Tibial artery (tissue), 4 donors: ENCODE measurements around the gene SCN5A.

Source experiments
- DNase-seq, 2 donors: peaks; one replicate each; pipeline ENCODE4 v3.0.0-alpha.2; 2019
- H3K27ac ChIP-seq, 2 donors: fragments of 200-600 bp; sonication (generic) in 1 of 2; 1 replicate in 1 of 2; 2 replicates in 1 of 2; pipeline ENCODE4 v1.5.1; 2018 to 2019; ENCODE audit warnings: mild to moderate bottlenecking in 1 of 2
- H3K27me3 ChIP-seq, 2 donors: fragments of 200-600 bp; sonication (generic) in 1 of 2; one replicate each; pipeline versions ENCODE4 v1.5.1 to v1.6.0; 2016 to 2019
- H3K36me3 ChIP-seq, 3 donors: fragments of 200-600 bp; sonication (generic) in 2 of 3; one replicate each; pipeline ENCODE4 v1.5.1; 2016 to 2019; ENCODE audit warnings: mild to moderate bottlenecking in 2 of 3
- H3K4me1 ChIP-seq, 4 donors: fragments of 200-600 bp; sonication (generic) in 2 of 4; 1 replicate in 3 of 4; 2 replicates in 1 of 4; pipeline ENCODE4 v1.5.1; 2016 to 2019
- H3K4me3 ChIP-seq, 2 donors: fragments of 200-600 bp; sonication (generic) in 1 of 2; 1 replicate in 1 of 2; 2 replicates in 1 of 2; pipeline ENCODE4 v1.5.1; 2018 to 2019; ENCODE audit warnings: mild to moderate bottlenecking in 2 of 2
- H3K9me3 ChIP-seq, 3 donors: fragments of 200-600 bp; sonication (generic) in 1 of 3; one replicate each; pipeline ENCODE4 v1.5.1; 2016 to 2019
- CTCF ChIP-seq, 2 experiments: fragments of 200-600 bp in 1 of 2; fragments of 450-650 bp in 1 of 2; IDR thresholded peaks; one replicate each; pipeline ENCODE4 v1.5.1; 2017 to 2019; ENCODE audit warnings: antibody characterized with exemption in 2 of 2, mild to moderate bottlenecking in 1 of 2, moderate library complexity in 1 of 2
- intact Hi-C: fragments of 100-400 bp; cut with DNase I; formaldehyde crosslinking; loops from one replicate; pipeline ENCODE4 v1.15.0; 2023; ENCODE audit warnings: low total_unique reads

SCN5A gene

GRCh38 chr3:38689774-38690173 is 40.3 kb upstream of the SCN5A start:
- no peak for TF ChIP-seq CTCF (IDR thresholded peaks at IDR 0.05)
- intact Hi-C loops, result no loop called here
- H3K9me3 ChIP-seq, result no peaks in the 10 kb centered on the region
- no peaks in the 10 kb centered on the region for H3K36me3 ChIP-seq
- no peak for DNase-seq
- no peaks in the 10 kb centered on the region for H3K27me3 ChIP-seq
- no peak overlapping the region for H3K27ac ChIP-seq
- no peaks in the 10 kb centered on the region for H3K4me1 ChIP-seq
- H3K4me3 ChIP-seq, result no peak overlapping the region

GRCh38 chr3:38689346-38689745 is 39.9 kb upstream of the SCN5A start:
- no peaks in the 10 kb centered on the region for H3K9me3 ChIP-seq
- H3K36me3 ChIP-seq, result no peaks in the 10 kb centered on the region
- no peak overlapping the region for H3K4me3 ChIP-seq
- no peak for TF ChIP-seq CTCF (IDR thresholded peaks at IDR 0.05)
- intact Hi-C loops, result no loop called here
- DNase-seq, result no peak
- no peaks in the 10 kb centered on the region for H3K4me1 ChIP-seq
- H3K27me3 ChIP-seq, result no peaks in the 10 kb centered on the region
- no peak overlapping the region for H3K27ac ChIP-seq

GRCh38 chr3:38687321-38687720 is 37.8 kb upstream of the SCN5A start:
- DNase-seq, result no peak
- no peaks in the 10 kb centered on the region for H3K9me3 ChIP-seq
- no peak overlapping the region for H3K4me3 ChIP-seq
- H3K27me3 ChIP-seq, result no peaks in the 10 kb centered on the region
- no peak for TF ChIP-seq CTCF (IDR thresholded peaks at IDR 0.05)
- no peak overlapping the region for H3K27ac ChIP-seq
- intact Hi-C loops, result no loop called here
- H3K36me3 ChIP-seq, result no peaks in the 10 kb centered on the region
- no peaks in the 10 kb centered on the region for H3K4me1 ChIP-seq

GRCh38 chr3:38684546-38684945 is 35.1 kb upstream of the SCN5A start:
- no peaks in the 10 kb centered on the region for H3K9me3 ChIP-seq
- H3K27ac ChIP-seq, result no peak overlapping the region
- no peak overlapping the region for H3K4me3 ChIP-seq
- TF ChIP-seq CTCF (IDR thresholded peaks at IDR 0.05), result no peak
- H3K27me3 ChIP-seq, result no peaks in the 10 kb centered on the region
- no peak for DNase-seq
- no peaks in the 10 kb centered on the region for H3K36me3 ChIP-seq
- intact Hi-C loops, result no loop called here
- no peaks in the 10 kb centered on the region for H3K4me1 ChIP-seq

- no peak for TF ChIP-seq CTCF (IDR thresholded peaks at IDR 0.05)
- intact Hi-C loops, result no loop called here
- Histone ChIP-seq H3K9me3 (no peaks in the 10 kb centered on the region), H3K27ac (no peak overlapping the region), H3K27me3 (peaks cover 0 to 4% of the 10 kb centered on the region in 2 donors), H3K4me1 (no peaks in the 10 kb centered on the region), H3K4me3 (no peak overlapping the region), H3K36me3 (no peaks in the 10 kb centered on the region)
- no peak for DNase-seq
Observed at GRCh38 chr3:38669668-38670067, 20.2 kb upstream of the SCN5A start.

GRCh38 chr3:38662544-38662943 is 13.1 kb upstream of the SCN5A start:
- Histone ChIP-seq H3K9me3 (peaks cover 0 to 8% (median 6%) of the 10 kb centered on the region in 3 donors), H3K4me3 (no peak overlapping the region), H3K36me3 (no peaks in the 10 kb centered on the region), H3K27me3 (peaks cover 0 to 9% of the 10 kb centered on the region in 2 donors), H3K27ac (no peak overlapping the region), H3K4me1 (no peaks in the 10 kb centered on the region)
- no peak for TF ChIP-seq CTCF (IDR thresholded peaks at IDR 0.05)
- intact Hi-C loops, result no loop called here
- DNase-seq, result no peak
